Activated CD4-positive, alpha-beta T cell treated with anti-CD3 and anti-CD28 coated beads, Interleukin-2, Interleukin-6, amounts not matched to agents 100 ng/mL and 50 ng/mL, durations not matched to agents 16 hours and 8 hours (primary cell): ENCODE data around the gene SLC28A1.

ENCODE experiments used
- DNase-seq: peaks from one replicate; pipeline ENCODE4 v3.0.0-alpha.2; 2020

Gene SLC28A1

DNA sequence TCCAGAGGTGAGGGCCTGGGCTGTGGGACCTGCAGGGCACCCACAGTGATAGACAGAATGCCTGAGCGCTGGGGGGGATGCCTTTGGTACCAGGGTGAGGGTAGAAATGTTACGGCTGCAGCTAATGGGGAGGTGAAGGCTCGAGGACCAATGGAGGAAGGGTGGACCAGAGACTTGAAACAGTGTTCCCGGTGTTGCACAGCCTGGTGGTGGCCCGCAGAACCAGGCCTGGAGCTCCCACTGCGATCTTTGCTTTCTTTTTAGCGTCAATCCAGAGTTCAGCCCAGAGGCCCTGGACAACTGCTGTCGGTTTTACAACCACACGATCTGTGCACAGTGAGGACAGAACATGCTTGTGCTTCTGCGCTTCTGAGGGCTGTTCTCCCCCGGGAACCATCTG lies 60.4 kb downstream of the SLC28A1 start:
- no peak for DNase-seq

DNA sequence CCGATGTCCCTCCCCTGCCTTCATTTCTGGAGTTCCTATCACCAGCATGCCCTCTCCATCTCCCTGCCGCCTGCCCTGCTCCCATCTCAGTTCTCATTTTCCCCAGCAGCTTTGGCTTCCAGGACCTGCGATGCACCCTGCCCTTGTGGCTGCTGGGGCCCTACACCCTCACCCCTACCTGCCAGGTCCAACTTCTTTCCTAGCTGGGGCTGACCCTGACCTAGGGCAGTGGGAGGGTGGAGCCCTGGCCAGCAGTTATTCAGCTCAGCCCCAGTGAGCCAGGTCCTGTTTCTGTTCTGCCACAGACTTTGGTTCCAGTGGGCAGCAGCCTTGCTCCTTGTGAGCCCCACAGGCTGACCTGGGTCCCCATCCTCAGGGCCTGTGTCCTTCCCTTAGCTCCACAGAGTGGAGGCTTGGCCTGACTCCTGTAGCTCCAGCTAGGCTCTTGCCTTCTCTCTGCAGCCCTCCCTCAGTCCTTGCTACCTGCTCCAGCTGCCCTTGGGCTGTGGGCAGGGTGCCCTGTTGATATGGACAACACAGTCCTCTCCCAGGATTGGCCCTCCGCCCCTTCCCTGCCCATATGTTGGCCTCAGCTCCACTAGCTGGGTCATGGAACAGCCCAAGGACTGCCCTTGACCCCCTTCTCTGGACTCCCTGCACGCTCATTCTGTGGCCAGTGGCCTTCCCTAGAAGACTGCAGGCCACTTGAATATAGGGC lies 62.5 kb downstream of the SLC28A1 start:
- no peak for DNase-seq

DNA sequence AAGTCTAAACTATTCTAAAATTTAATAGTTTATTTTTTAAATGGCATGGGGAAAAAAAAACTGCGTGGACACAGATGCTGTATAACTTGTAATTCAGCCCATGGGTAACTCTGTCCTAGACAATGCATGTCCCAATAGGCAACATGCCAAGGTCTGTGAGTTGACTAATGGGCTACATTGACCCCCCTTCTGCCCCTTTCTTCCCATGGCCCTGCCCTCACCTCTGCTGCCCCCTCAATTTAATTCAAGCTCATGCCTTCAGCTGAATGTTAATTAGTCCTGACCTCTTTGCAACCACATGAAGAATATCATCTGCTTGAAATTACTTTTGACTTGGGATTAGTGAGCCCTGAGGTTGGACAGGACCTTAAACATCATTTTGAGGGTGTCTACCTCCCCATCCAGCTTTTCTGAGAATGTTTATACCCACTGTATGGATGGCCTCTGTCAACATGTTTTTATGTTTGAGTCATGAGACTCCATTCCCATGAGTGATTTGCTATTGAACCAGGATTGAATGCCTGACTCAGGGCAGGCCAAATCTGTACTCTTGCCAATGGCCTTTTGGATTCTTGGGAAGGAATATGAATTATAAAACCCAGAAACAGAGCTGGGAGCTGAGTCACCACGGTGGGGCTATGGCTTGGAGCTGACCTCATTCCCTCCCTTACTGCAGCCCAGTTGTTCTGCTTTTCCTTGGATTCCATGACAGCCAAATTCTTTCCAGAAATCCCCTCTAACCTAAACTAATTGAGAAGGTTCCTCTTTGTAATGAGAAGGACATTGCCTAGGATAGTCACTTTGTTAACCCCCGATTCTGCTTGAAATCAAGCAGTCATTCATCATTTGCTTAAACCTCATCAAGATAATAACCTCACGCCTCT lies 63.7 kb downstream of the SLC28A1 start:
- DNase-seq: no peak

DNA sequence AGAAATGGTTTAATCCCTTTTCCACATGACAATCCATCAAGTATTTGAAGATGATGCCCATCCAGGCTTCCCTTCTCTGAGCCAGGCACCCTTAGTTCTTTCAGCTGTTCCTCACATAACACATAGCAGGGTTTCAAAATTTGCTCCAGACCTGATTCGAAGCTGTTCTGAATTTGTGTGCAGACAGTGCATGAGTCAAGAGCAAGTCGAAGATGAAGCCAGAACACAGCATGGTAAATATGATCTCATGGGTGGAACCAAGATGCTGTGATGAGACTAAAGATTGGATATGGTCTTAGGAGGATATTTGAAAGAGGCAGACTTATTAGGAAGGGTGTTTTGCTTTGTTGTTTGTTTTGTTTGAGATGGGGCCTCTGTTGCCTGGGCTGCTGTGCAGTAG lies 64.6 kb downstream of the SLC28A1 start:
- DNase-seq: no peak

DNA sequence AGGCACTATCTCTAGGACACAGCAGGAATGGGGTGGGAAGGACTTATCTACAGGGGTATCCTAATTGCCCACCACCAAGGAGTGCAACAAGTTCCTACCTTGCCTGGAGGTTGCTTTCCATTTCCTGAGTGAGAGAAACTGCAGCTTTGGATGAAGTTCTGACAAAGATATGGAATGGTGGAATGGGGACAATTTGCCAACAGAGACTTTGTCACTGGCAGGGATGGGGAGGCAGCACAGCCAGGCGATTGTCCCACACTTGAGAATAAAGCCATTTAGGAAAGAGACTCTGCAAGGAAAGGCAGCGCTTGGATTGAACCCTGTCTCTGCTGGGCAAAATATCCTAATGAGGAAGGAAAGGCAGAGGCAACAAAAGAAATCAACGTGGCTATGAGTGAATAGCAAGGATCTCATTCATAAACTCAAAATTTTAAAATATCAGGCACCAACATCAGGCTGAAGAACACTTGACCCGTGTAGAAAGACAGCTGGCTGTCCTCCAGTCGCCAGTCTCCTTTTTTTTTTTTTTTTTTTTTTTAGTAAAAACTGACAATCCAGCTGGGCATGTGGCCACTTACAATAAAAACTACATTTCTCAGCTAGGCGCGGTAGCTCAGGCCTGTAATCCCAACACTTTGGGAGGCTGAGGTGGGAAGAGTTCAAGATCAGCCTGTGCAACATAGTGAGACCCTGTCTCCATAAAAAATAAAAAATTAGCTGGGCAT lies 65.5 kb downstream of the SLC28A1 start:
- DNase-seq: no peak

DNA sequence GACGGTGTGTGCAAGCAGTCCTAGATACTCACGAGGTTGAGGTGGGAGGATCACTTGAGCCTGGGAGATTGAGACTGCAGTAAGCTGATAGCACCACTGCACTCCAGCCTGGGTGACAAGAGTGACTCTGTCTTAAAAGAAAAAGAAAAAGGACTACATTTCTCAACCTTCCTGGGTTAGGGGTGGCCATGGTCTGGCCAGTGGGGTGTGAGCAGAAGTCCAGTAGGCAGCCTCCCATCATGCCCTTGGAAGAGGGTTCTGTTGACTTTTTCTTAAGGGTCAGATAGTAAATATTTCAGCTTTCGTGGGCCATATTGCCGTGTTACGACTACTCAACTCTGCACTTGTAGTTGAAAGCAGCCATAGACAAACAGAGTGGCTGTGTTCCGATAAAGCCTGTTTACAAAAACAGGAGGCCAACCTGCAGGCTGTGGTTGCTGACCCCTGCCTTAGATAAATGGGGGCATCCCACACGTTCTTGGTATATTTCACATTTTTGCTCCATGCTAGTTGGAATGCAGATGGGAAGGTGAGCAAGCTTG lies 66.2 kb downstream of the SLC28A1 start:
- no peak for DNase-seq

DNA sequence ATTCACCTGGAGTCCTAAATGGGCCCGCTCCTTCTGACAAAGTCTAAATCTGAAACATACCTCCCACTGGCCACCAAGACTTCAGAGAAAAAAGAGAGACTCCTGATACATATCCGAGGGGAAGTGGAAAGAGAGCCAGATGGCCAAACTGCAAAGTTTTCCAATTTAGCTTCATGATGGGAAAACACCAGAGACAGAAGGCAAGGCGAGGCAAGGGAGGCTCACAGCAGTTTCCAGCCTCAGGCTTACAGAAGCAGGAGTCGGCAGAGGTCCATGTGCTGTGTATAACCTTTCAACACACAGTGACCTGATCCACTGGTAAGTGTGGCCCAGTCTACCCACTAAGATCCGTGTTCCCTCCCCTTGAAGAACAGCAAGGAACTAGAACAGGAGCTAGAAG lies 67.3 kb downstream of the SLC28A1 start:
- no peak for DNase-seq

DNA sequence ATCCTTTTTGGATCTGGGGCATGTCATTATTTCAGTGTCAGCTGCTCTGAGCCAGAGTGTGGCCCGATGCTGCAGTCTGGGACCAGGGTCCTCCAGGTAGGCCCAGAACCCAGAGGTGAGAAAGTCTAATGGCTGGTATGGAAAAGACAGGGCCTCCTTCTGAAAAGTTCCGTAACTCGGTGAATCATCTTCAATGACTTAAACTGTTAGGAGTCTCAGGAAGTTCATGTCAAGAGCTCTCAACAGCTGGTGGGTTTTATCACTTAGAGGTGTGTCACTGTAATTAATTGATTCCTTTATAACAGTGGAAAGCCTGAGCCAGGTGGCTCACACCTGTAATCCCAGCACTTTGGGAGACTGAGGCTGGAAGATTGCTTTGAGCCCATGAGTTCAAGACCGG lies 68.7 kb downstream of the SLC28A1 start:
- no peak for DNase-seq

DNA sequence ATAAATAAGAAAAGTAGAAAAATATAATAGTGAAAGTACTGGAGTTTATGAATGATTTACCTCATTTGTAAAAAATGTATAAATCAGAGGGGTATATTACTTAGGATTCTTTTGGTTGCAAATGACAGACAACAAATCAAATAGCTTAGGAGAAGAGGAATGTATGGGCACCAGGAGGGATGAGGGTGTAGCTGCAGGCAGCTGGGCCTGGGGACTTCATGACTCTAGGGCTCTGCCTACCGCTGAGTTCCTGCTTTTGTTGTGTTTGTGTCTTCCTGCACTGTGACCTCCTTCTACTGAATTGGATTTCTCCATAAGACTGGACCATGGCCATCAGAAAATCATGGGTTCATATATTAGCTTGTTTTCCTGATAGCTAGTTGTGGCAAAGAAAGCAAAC lies 69.3 kb downstream of the SLC28A1 start:
- DNase-seq: no peak

DNA sequence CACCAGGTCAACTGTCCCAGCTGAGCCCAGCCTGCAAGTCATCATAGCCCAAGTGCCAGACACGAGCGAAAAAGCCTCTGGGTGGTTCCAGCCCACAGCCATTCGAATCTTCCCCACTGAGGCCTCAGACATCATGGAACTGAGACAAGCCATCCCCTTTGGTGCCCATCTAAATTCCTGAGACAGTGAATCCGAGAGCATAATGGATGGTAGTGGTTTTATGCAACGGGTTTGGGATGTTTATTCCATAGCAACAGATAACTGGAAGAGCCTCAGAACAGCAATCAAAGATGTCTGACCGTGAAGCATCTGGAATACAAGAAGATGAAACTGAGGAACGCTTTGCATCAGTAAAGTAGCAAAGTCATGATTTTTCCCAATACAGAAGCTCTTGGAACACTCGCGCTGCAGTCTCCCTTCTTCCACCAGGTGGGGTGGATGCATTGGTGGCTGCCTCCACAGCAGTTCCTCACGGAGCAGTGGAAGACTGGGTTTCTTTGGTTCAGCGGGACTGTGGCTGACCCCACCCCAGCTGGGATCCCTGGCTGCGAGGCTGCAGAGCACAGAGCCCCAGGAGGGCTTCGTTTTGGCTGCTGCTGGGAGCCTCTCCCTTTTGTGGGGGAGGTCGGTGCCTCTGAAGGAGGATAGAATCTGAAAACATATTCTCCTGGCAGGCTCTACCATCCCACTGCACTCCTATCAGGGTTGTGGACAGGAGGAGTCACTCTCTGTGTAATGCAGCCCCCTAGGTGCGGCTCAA lies 70.8 kb downstream of the SLC28A1 start:
- no peak for DNase-seq

DNA sequence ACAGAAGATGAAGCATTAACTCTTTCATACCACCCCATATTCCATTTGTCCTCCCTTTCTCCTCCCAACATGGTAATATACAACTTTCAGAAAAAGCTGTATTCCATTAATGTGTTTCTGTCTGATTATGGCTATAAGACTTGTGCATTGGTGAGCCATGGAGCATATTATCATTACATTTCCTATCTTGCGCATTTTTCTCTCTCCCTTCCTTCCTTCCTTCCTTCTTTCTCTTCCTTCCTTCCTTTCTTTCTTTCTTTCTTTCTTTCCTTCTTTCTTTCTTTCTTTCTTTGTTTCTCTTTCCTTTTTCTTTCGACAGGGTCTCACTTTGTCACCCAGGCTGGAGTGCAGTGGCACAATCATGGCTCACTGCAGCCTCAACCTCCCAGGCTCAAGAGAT lies 71.7 kb downstream of the SLC28A1 start:
- no peak for DNase-seq

DNA sequence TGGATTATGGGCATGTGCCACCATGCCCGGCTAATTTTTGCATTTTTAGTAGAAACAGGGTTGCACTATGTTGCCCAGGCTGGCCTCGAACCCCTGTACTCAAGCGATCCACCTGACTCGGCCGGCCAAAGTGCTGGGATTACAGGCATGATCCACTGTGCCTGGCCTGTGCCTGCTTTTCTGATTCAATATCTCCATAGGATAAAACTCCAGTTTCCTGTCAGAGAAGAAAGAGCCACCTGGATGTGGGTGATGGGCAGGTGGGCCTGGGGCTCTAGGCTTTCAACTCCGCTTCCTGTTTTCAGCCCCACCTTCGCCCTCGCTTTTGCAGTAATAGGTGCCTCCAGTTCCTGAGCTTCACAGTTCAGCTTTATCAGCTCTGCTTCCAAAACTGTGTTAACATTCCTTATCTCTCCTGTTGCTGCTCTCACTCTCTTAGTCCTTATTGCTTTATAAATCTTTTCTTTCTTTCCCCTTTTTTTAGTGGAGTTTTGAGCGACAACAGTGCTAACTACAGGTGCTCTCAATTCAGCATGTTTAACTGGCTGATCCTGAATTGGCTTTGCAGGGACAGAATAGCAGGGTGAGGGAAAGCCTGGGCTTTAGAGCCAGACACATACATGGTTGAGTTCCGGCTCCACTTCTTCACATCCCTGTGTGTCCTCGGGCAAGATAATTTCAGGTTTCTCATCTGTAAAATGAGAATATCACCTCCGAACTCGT lies 76.1 kb downstream of the SLC28A1 start:
- DNase-seq: no peak

DNA sequence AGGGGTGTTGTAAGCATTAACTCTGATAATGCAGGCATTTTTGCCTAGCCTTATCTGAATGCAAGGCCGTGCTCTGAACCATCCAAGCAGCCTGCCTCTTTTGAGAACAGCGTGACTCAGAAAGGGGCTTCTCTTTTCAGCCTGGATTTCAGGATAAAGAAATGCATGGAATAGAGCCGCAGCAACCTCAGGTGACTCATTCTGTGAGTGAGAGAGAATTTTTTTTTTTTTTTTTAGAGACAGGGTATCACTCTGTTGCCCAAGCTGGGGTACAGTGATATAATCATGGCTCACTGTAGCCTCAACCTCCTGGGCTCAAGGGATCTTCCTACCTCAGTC lies 76.6 kb downstream of the SLC28A1 start:
- no peak for DNase-seq

DNA sequence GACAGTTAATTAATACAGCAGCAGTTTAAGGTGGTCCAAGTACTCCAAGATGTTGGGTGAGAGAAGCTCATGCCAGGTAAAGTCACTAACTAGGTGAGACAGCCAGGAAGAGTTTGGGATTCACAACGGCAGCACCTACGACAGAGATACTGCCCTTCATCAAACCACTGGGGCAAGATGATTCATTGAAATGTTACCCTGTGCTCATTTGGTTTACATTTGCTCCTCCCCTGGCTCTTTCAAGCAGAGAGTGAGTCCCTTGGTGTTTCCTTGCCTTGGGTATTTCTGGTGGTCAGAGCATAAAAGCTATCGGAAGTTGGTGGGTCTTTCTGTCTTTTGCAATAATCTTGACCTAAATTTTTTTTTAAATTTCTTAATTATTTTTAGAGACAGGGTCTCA lies 77.2 kb downstream of the SLC28A1 start:
- no peak for DNase-seq

DNA sequence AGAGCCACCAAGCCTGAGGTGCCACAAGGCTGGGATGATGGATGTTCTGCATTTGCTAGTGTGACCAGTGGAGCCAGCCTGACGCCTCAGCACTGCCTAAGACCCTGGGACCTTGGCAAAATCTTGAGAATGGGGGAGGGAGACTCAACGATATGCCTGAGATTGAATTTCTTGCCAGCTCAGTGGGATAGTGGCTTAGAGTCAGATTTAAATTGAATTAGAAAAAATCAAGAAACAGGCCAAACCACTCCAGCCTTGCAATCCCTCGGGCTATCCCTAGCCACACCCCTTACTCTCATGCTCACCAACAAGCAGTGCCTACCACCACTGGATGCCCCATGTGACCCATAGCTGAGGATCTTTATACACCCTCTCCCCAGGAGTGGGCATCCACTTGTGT lies 78.5 kb downstream of the SLC28A1 start:
- DNase-seq: no peak

DNA sequence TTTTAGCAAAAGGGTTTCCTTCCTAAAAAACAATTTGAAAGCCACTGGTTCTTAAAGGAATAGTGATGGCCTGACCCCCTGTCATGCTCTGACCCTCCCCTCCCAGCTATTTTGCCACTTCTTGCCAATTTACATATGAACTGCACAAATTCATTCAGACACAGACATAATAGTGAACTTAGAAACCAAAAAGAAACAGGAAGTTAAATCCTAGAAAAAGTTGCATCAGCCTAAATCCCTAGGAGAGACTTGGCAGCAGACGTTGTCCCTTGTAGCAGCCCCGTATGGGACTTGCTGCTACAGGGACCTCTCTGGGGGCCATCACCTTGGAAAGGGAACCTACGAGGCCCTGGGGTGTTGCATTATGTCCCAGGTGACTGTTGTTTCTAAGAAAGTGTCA lies 82.9 kb downstream of the SLC28A1 start:
- no peak for DNase-seq

DNA sequence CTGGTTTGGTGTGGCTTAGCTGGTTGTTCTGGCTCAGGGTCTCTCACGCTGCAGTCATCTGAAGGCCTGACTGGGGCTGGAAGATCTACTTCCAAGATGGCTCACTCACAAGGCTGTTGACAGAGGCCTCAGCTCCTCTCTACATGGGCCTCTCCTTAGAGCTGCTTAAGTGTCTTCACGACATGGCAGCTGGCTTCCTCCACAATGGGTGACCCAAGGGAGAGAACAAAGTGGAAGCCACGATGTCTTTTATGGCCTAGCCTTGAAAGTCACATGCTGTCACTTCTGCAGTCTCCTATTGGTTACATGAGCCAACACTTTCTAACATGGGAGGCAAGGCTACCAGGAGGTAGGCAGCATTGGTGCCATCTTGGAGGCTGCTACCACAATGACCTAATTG lies 83.8 kb downstream of the SLC28A1 start:
- no peak for DNase-seq

DNA sequence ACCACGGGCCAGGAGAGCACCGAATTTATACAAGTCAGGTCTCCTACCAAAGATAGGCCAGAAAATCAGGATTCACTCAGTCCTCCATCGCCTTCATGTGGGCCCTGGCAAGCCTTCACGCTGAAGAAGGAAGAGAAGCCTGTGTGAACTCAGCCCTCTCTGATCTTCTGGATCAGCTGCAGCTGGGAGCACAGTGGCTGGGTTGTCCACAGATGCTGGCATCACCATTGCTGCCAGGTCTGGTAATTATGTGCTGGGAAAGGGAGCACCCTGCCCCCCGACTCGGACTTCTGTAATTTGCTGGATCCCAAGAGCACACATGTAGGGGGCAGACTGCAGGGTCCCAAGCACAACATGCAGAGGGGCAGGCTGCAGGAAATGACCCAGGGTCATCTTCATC lies 84.8 kb downstream of the SLC28A1 start:
- DNase-seq: no peak

DNA sequence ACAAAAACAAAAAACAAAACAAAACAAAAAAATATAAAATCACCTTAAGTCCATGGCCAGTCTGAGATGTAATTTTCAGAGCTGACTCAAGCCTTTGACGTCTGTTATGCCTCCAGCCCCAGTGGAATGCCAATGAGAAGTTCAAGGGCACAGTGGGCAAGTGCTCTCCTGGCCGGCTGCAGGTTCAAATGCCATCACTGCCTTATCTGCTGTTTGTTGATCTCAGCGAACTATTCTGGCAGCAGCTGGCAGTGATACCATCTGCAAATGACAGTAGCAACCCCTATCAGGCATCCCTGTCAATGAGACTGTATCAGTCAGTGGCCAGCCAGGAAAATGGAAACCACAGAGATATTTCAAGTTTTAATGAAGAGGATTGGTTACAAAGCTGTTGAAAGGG lies 86.4 kb downstream of the SLC28A1 start:
- DNase-seq: no peak

DNA sequence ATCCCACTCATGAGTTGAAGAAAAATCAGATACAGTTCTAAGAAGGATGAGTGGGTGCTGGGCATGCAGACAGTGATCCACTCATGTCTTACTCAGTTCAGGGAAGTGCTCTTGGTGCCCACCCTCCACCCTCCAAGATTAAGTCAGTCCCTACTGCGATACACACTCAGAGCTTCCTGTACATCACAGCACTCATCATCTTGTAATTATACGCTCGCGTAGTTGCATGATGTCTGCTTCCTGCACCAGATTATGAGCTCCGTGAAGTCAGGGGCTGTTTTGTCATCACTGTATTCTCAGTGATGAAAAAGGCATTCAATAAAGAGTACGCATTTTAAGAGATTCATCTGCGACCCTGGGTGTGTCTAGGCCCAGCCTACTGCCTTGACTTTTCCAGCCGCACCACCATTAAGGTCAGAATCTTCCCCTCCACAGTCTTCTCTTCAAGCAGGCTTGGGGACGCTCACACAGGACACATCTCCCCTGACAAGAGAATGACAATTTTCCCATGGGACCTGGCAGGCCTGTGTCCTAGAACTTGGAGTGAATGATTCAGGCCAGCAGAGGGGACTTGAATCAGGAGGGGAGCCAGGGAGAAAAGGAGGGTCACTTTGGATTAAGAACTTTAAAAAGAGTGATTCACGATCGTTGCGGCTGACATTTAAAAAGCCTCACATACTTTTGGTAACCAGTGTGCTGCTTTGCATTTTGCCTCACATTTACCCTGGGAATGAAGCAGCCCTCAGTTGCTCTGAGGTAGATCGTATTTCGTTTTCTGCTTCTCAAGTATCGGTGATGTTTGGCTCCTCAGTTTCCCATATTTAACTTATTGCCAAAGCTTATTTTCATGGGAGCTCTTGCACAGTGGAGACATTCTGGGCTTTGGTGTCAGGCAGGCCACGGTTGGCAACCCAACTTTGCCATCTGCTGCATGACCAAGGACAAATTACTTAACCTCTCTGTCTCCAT lies 89.3 kb downstream of the SLC28A1 start:
- no peak for DNase-seq

DNA sequence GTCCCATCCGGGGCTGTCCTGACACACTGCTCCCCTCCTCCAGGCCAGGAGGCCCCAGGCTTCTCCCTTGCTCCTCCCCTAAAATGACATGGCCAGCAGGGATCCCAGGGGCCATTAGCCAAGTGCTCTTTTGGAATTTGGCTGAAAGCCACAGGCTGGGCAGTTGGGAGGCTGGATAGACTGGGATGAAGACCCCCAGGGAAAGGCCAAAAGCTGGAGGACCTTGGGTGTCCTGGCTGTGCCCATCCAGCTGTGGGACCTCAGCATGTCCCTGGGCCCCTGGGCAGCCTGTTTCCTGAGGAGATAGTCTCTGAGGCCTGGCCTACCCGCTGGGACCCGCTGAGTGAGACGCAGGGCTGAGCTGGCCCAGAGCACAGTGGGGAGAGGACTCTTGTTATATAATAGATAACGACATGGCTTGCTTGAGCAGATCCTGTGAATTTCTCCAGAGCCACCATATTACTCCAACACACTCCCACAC lies 91.4 kb downstream of the SLC28A1 start:
- no peak for DNase-seq
